ENCODE measurements around the gene TEX13C.

- TF ChIP-seq CTCF (IDR thresholded peaks at IDR 0.05), result no peak
- TF ChIP-seq POLR2A (IDR thresholded peaks at IDR 0.05), result no peak
Observed at GRCh38 chrX:125308653-125309052, 11.0 kb upstream of the TEX13C start.
